Immature natural killer cell (primary cell): ENCODE results near the gene CRHR1. TPM values are rescaled to one million over a fixed set of nuclear protein-coding genes. Genes with fewer than 3 reads are reported as not detected.

Source experiments
- DNase-seq, 3 donors: peaks; one replicate each; pipeline ENCODE4 v3.0.0; 2022; ENCODE audit warnings: mixed read lengths in 1 of 3
- H3K27ac Mint-ChIP-seq, 6 donors: one replicate each; pipeline ENCODE4 v1.8.0; 2020; ENCODE audit warnings: mixed read lengths in 6 of 6, mild to moderate bottlenecking in 5 of 6, inconsistent platforms in 4 of 6, moderate library complexity in 3 of 6
- H3K27me3 Mint-ChIP-seq, 3 donors: one replicate each; pipeline ENCODE4 v1.8.0; 2020 to 2021; ENCODE audit warnings: low read depth in 3 of 3, mild to moderate bottlenecking in 3 of 3, mixed read lengths in 3 of 3, moderate library complexity in 3 of 3, inconsistent platforms in 1 of 3
- H3K36me3 Mint-ChIP-seq, 3 donors: one replicate each; pipeline ENCODE4 v1.8.0; 2020; ENCODE audit warnings: mixed read lengths in 3 of 3, inconsistent platforms in 2 of 3, mild to moderate bottlenecking in 2 of 3
- H3K4me1 Mint-ChIP-seq, 2 donors: one replicate each; pipeline ENCODE4 v1.8.0; 2020; ENCODE audit warnings: inconsistent platforms in 2 of 2, mild to moderate bottlenecking in 2 of 2, mixed read lengths in 2 of 2, moderate library complexity in 1 of 2
- H3K4me3 Mint-ChIP-seq, 5 donors: one replicate each; pipeline ENCODE4 v1.8.0; 2020; ENCODE audit warnings: mild to moderate bottlenecking in 5 of 5, mixed read lengths in 5 of 5, inconsistent platforms in 3 of 5, moderate library complexity in 3 of 5
- H3K9me3 Mint-ChIP-seq, 6 donors: one replicate each; pipeline ENCODE4 v1.8.0; 2020; ENCODE audit warnings: mild to moderate bottlenecking in 6 of 6, mixed read lengths in 6 of 6, inconsistent platforms in 4 of 6, moderate library complexity in 3 of 6
- polyA plus RNA-seq, 3 donors: library from polyadenylated mRNA; unstranded; fragments of 300-500 nt; fragmentation: Illumina TruSeq; gene quantifications; one replicate each; pipeline ENCODE4 v1.2.3, GENCODE V29; 2021

CRHR1 gene
- polyA plus RNA-seq, 3 donors from 2014 or later = not detected

DNA sequence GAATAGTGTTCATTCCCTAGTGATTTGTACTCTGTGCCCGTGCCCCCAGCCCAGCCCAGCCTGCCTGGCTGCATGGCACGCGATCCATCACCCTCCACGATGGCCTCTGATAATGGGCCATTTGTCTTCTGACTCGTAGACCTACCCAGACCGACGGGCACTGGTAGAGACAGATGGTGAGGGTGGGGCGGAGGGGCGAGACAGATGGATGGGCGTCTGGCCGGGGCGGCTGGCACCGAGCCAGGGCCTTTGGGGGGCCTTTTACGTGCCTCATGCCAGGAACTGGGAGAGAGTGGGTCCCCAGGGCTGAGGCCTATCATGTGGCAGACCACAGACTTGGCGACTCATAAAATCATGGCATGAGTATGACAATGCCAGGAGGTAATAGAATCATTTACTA lies 25.4 kb downstream of the CRHR1 start:
- DNase-seq = no peak
- Mint-ChIP-seq H3K36me3 (no peaks in the 10 kb centered on the region), H3K4me3 (no peak overlapping the region), H3K4me1 (no peaks in the 10 kb centered on the region), H3K27ac (no peak overlapping the region), H3K27me3 (peaks cover 1 to 5% (median 3%) of the 10 kb centered on the region in 3 donors), H3K9me3 (no peaks in the 10 kb centered on the region)

DNA sequence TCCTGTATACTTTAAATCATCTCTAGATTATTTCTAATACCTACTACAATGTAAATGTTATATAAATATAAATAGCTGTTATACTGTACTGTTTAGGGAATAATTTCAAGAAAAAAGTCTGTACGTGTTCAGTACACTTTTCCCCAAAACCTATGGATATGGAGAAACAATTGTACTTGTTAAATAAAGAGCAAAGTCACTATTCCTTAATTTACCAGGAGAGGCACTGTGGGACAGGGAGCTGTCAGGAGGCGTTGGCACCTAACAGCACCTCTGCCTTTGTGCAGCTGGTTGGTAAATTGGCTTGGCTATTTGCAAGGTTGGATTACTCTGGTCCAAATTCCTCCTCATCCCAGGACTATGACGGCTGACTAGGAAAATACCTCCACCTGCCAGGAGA lies 28.0 kb downstream of the CRHR1 start:
- Mint-ChIP-seq H3K27me3 (peaks cover 1 to 6% (median 3%) of the 10 kb centered on the region in 3 donors), H3K4me3 (no peak overlapping the region), H3K27ac (no peak overlapping the region), H3K4me1 (no peaks in the 10 kb centered on the region), H3K36me3 (no peaks in the 10 kb centered on the region), H3K9me3 (no peaks in the 10 kb centered on the region)
- DNase-seq = no peak

GRCh38 chr17:45813048-45813725 lies 29.1 kb downstream of the CRHR1 start:
- no peak overlapping the region for H3K4me3 Mint-ChIP-seq
- no peaks in the 10 kb centered on the region for H3K4me1 Mint-ChIP-seq
- peaks cover 1 to 6% (median 3%) of the 10 kb centered on the region in 3 donors for H3K27me3 Mint-ChIP-seq
- no peaks in the 10 kb centered on the region for H3K36me3 Mint-ChIP-seq
- no peak for DNase-seq
- H3K9me3 Mint-ChIP-seq = no peaks in the 10 kb centered on the region
- H3K27ac Mint-ChIP-seq = no peak overlapping the region

DNA sequence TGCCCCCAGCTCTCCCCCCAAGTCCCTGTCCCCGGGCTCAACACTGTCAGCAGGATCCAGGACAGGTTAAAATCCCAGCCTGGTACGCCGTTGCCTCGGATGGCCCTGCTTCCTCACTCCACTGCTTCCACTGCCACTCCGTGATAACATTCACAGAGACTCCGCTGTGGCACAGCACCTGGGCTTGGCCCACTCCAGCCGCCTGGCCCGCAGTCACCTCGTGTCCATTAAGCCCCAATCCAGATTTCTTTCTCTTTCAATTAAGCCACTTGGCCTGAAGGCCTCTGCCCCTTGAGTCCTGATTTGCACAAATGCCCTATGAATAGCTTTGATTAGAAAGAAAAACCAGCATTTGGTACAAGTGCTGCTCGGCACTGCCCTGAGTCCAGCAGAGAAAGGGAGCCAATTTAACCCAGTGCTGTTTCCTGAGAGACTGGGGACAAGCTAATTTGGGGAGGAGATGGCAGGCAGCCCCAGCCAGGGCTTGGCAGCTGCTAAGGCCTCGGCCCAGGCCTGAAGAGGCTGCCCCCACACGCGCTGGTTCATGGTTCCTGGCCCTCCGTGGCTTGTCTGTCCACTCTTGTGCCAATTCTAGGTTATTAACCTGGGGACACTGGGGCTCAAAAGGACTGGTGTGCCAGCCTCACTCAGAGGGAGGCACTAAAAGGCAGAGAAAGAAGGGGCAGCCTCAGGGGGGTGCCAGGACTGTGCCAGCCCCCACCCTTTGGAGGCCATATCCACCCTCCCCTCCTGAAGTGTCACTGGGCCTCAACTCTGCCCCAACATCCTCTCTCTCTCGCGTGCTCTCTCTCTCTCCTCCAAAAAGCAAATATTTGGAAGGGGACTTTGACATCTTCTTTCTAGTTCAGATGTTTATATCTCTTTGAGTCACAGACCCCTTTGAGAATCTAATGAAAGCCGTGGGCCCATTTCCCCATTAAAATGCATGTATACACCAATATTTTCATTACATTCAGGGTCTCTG lies 30.8 kb downstream of the CRHR1 start:
- H3K27me3 Mint-ChIP-seq = peaks cover 1 to 4% (median 3%) of the 10 kb centered on the region in 3 donors
- H3K36me3 Mint-ChIP-seq = no peaks in the 10 kb centered on the region
- no peaks in the 10 kb centered on the region for H3K4me1 Mint-ChIP-seq
- no peaks in the 10 kb centered on the region for H3K9me3 Mint-ChIP-seq
- no peak for DNase-seq
- H3K4me3 Mint-ChIP-seq = no peak overlapping the region
- no peak overlapping the region for H3K27ac Mint-ChIP-seq

- no peak overlapping the region for H3K4me3 Mint-ChIP-seq
- H3K4me1 Mint-ChIP-seq = no peaks in the 10 kb centered on the region
- H3K36me3 Mint-ChIP-seq = no peaks in the 10 kb centered on the region
- H3K27me3 Mint-ChIP-seq = peaks cover 1 to 4% (median 4%) of the 10 kb centered on the region in 3 donors
- no peak overlapping the region for H3K27ac Mint-ChIP-seq
- no peak for DNase-seq
- no peaks in the 10 kb centered on the region for H3K9me3 Mint-ChIP-seq
These were observed 31.6 kb downstream of the CRHR1 start for GRCh38 chr17:45815752-45816151.

GRCh38 chr17:45818041-45818440 lies 33.9 kb downstream of the CRHR1 start:
- no peak for DNase-seq
- Mint-ChIP-seq H3K4me1 (no peaks in the 10 kb centered on the region), H3K4me3 (no peak overlapping the region), H3K36me3 (no peaks in the 10 kb centered on the region), H3K27ac (no peak overlapping the region), H3K9me3 (no peaks in the 10 kb centered on the region), H3K27me3 (peaks cover 1 to 4% (median 2%) of the 10 kb centered on the region in 3 donors)

DNA sequence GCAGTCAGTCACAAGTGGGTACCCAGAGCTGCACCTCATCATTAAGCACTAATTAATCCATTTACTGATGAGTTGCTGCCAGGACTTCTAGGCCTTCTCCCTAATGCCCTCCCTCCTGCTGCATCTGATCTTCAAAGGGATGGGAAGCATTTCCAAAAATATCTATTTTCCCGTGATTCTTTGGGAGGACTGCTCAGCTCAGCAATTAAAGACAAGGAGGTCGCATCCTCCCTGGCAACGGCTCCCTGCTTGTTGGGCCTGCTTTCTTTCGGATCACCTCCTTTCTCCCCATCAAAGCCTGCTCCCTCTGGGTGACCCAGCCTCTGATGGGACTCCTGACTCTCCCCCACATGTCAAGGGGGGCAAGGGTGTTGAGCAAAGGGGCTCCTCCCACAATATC lies 34.6 kb downstream of the CRHR1 start:
- no peak for DNase-seq
- Mint-ChIP-seq H3K27ac (no peak overlapping the region), H3K4me3 (no peak overlapping the region), H3K9me3 (no peaks in the 10 kb centered on the region), H3K27me3 (peaks cover 1 to 2% (median 2%) of the 10 kb centered on the region in 3 donors), H3K4me1 (no peaks in the 10 kb centered on the region), H3K36me3 (no peaks in the 10 kb centered on the region)

- Mint-ChIP-seq H3K4me3 (no peak overlapping the region), H3K27ac (no peak overlapping the region), H3K27me3 (peaks cover 0 to 2% (median under 1%) of the 10 kb centered on the region in 3 donors), H3K9me3 (no peaks in the 10 kb centered on the region), H3K36me3 (no peaks in the 10 kb centered on the region), H3K4me1 (no peaks in the 10 kb centered on the region)
- DNase-seq = no peak
These were observed 35.5 kb downstream of the CRHR1 start for GRCh38 chr17:45819632-45820031.

DNA sequence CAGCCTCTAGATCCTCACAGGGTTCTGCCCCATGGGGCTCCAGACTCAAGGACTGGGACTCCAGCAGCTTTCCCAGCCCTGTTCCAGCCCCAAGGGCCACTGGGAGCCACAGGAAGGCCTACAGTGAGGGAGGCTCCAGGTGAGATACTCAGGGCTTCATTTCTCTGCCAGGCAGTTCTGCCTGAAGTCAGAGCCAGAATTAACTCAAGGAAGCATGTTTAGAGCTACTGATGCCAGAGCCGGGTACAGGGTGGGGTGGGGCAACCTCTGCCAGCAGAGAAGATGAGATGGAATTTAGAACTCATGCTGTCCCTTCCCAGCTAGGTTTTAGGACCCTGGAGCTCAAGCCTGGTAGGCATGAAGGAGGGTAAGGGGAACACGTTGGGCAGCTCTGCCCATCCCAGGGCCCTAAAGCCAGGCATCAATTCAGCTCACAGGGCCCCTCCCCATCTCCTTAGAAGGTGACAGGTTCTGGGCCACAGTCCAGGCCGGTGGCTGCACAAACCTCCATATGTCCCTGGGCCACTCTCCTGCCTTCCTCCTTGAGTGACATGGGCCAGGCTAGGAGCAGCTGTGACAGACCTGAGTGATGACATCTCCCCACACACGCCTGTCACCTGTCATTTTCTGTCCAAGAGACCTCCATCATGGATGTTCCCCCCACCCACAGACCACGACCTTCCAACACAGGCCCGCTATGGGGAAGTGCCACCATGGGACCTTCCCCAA lies 36.1 kb downstream of the CRHR1 start:
- H3K27me3 Mint-ChIP-seq = peaks cover 0 to 2% (median 0%) of the 10 kb centered on the region in 3 donors
- H3K27ac Mint-ChIP-seq = no peak overlapping the region
- H3K4me3 Mint-ChIP-seq = no peak overlapping the region

GRCh38 chr17:45821147-45821546 lies 37.0 kb downstream of the CRHR1 start:
- H3K9me3 Mint-ChIP-seq = no peaks in the 10 kb centered on the region

More for the DNA sequence above, 36.1 kb downstream of the CRHR1 start:
- H3K9me3 Mint-ChIP-seq = no peaks in the 10 kb centered on the region
- no peaks in the 10 kb centered on the region for H3K36me3 Mint-ChIP-seq
- H3K4me1 Mint-ChIP-seq = no peaks in the 10 kb centered on the region
- DNase-seq = no peak

DNA sequence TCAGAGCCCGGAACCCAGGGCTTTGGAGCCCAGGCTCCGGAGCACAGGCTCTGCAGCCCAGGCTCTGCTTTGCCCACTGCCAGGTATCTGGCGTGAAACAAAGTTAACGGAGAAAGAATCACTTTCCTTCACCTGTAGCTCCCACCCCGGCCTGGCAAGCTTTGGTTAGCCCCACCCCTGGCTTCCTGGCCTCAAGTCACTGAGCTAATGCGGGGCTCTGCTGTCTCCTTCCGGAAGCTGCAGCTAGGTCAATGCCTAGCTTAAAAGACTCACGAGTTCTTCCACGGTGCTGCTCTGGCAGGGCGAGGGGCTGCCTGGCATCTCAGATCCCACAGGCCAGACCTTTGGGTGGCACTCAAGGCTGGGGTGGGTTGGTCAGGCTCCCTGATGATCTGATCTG lies 39.5 kb downstream of the CRHR1 start:
- H3K4me1 Mint-ChIP-seq = no peaks in the 10 kb centered on the region
- H3K4me3 Mint-ChIP-seq = no peak overlapping the region
- peaks cover 0 to 2% (median 0%) of the 10 kb centered on the region in 3 donors for H3K27me3 Mint-ChIP-seq
- H3K27ac Mint-ChIP-seq = no peak overlapping the region
- DNase-seq = no peak
- no peaks in the 10 kb centered on the region for H3K9me3 Mint-ChIP-seq
- H3K36me3 Mint-ChIP-seq = no peaks in the 10 kb centered on the region

More at GRCh38 chr17:45821147-45821546, 37.0 kb downstream of the CRHR1 start:
- no peaks in the 10 kb centered on the region for H3K36me3 Mint-ChIP-seq
- no peaks in the 10 kb centered on the region for H3K4me1 Mint-ChIP-seq
- no peak overlapping the region for H3K27ac Mint-ChIP-seq
- DNase-seq = no peak
- peaks cover 0 to 2% (median 0%) of the 10 kb centered on the region in 3 donors for H3K27me3 Mint-ChIP-seq
- no peak overlapping the region for H3K4me3 Mint-ChIP-seq

GRCh38 chr17:45824475-45824874 lies 40.4 kb downstream of the CRHR1 start:
- H3K27me3 Mint-ChIP-seq = peaks cover 0 to 2% (median 0%) of the 10 kb centered on the region in 3 donors
- DNase-seq = no peak
- no peaks in the 10 kb centered on the region for H3K4me1 Mint-ChIP-seq
- no peak overlapping the region for H3K4me3 Mint-ChIP-seq
- no peaks in the 10 kb centered on the region for H3K9me3 Mint-ChIP-seq
- no peak overlapping the region for H3K27ac Mint-ChIP-seq
- H3K36me3 Mint-ChIP-seq = no peaks in the 10 kb centered on the region

DNA sequence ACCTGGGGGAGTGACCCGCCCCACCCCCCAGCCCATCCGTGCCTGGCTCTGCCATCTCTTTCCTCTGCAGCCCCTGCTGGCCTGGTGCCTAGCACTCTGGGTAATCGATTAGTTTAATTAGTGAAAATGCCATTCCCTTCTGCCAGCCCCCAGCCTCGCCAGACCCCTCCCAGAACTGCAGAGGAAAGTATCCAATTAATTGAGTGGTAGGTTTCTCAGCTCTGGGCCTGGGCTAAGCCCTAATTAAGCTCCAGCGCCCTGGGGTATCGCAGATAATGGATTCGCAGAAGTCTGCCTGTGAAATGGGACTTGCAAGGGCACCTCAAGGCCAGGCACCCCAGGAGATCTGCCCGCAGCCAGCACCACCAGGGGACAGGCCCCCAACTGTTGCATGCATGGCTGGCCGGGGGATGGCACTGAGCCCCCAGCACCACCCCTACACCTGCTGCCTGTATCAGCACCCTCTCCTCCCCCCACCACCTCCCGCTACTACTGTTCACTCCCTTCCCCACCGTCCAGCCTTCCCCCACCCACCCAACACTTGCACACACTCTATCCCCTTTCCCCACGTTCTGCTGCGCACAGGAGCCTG lies 40.9 kb downstream of the CRHR1 start:
- DNase-seq = no peak
- no peak overlapping the region for H3K27ac Mint-ChIP-seq
- no peaks in the 10 kb centered on the region for H3K4me1 Mint-ChIP-seq
- no peaks in the 10 kb centered on the region for H3K9me3 Mint-ChIP-seq
- no peak overlapping the region for H3K4me3 Mint-ChIP-seq
- H3K27me3 Mint-ChIP-seq = peaks cover 0 to 2% (median 0%) of the 10 kb centered on the region in 3 donors
- no peaks in the 10 kb centered on the region for H3K36me3 Mint-ChIP-seq
